GM12878 (cell line): ENCODE results near the gene MRPL18.

Source experiments
- ATF2 ChIP-seq: IDR thresholded peaks from 2 replicates; pipeline ENCODE4 v1.6.1; 2012; ENCODE audit warnings: low read length, inconsistent platforms
- CTCF ChIP-seq, 3 experiments: IDR thresholded peaks in 2 of 3; conservative IDR thresholded peaks in 1 of 3; 2 replicates each; pipeline ENCODE4 v1.5.1; 2011; ENCODE audit warnings: low read depth in 3 of 3, low read length in 3 of 3, mild to moderate bottlenecking in 3 of 3, control low read depth in 2 of 3, moderate library complexity in 2 of 3, inconsistent platforms in 1 of 3, mixed read lengths in 1 of 3; ENCODE audit not compliant: control insufficient read depth in 2 of 3, insufficient read depth in 1 of 3; ENCODE audit errors: extremely low read depth in 1 of 3
- E2F4 ChIP-seq: IDR thresholded peaks from 2 replicates; pipeline ENCODE4 v1.6.1; 2012; ENCODE audit warnings: low read depth, low read length, improper control_type of control experiment
- EZH2 ChIP-seq: IDR thresholded peaks from 2 replicates; pipeline ENCODE4 v1.6.1; 2012; ENCODE audit warnings: low read depth, mild to moderate bottlenecking, control low read depth, inconsistent platforms, low read length, borderline replicate concordance; ENCODE audit not compliant: control insufficient read depth
- FOS ChIP-seq: IDR thresholded peaks from 3 replicates; pipeline ENCODE4 v1.6.1; 2011; ENCODE audit warnings: borderline replicate concordance; ENCODE audit not compliant: insufficient read length; ENCODE audit errors: extremely low read depth
- MAX ChIP-seq: IDR thresholded peaks from 2 replicates; pipeline ENCODE4 v1.6.1; 2012; ENCODE audit warnings: low read depth, low read length, improper control_type of control experiment
- POLR2A ChIP-seq: IDR thresholded peaks from 2 replicates; pipeline ENCODE4 v1.6.1; 2011; ENCODE audit warnings: low read depth, mild to moderate bottlenecking, low read length
- POLR2AphosphoS5 ChIP-seq: IDR thresholded peaks from 2 replicates; pipeline ENCODE4 v1.6.1; 2011; ENCODE audit warnings: mild to moderate bottlenecking, low read length, inconsistent platforms
- REST ChIP-seq: IDR thresholded peaks from 2 replicates; pipeline ENCODE4 v1.6.1; 2012; ENCODE audit warnings: mild to moderate bottlenecking, low read depth, low read length
- SMAD5 ChIP-seq: IDR thresholded peaks from 2 replicates; pipeline ENCODE4 v1.6.1; 2016; ENCODE audit warnings: antibody characterized with exemption, low read depth
- SRF ChIP-seq, 2 experiments: IDR thresholded peaks; 2 replicates each; pipeline ENCODE4 v1.6.1; 2011; ENCODE audit warnings: low read depth in 2 of 2, low read length in 2 of 2, mild to moderate bottlenecking in 1 of 2, moderate library complexity in 1 of 2
- TAF1 ChIP-seq: IDR thresholded peaks from 2 replicates; pipeline ENCODE4 v1.6.1; 2011; ENCODE audit warnings: mild to moderate bottlenecking, low read depth, low read length, borderline replicate concordance
- USF2 ChIP-seq: IDR thresholded peaks from 2 replicates; pipeline ENCODE4 v1.6.1; 2011; ENCODE audit warnings: low read depth, low read length, improper control_type of control experiment, borderline replicate concordance
- ZNF24 ChIP-seq: fragments of 450-650 bp; IDR thresholded peaks from 2 replicates; pipeline ENCODE4 v1.6.1; 2017; ENCODE audit warnings: antibody characterized with exemption, mild to moderate bottlenecking

- no peak for TF ChIP-seq TAF1
- TF ChIP-seq FOS, result no peak
- no peak for TF ChIP-seq CTCF (IDR thresholded peaks at IDR 0.05 in 2 of 3, conservative IDR thresholded peaks at IDR 0.05 in 1 of 3; ENCODE audit: control insufficient read depth in 2 of 3, extremely low read depth in 1 of 3, insufficient read depth in 1 of 3, low read depth in 3 of 3, low read length in 3 of 3)
- no peak for TF ChIP-seq REST
- TF ChIP-seq SRF (IDR thresholded peaks at IDR 0.05; ENCODE audit: low read depth in 2 of 2, low read length in 2 of 2), result no peak
- TF ChIP-seq POLR2A, result no peak
- no peak for TF ChIP-seq ZNF24
- TF ChIP-seq EZH2, result no peak
- TF ChIP-seq E2F4, result no peak
- TF ChIP-seq MAX, result no peak
- TF ChIP-seq SMAD5, result no peak
- TF ChIP-seq POLR2AphosphoS5, result no peak
- TF ChIP-seq ATF2, result no peak
- no peak for TF ChIP-seq USF2
Measured at GRCh38 chr6:159797554-159797953, 7.3 kb downstream of the MRPL18 start.
